Right lobe of liver (tissue), 6 donors: Measurements from ENCODE around the gene CYTH4. TPM values are rescaled to one million over a fixed set of nuclear protein-coding genes. Genes with fewer than 3 reads are reported as not detected.

Experiments
- ATAC-seq, 4 donors: fragments of 200-7000 bp; cut with Tn5 transposase; one replicate each; pipeline ENCODE4 v1.9.1; 2020; ENCODE audit warnings: mild to moderate bottlenecking in 4 of 4, moderate library complexity in 4 of 4
- DNase-seq, 3 donors: peaks; one replicate each; pipeline ENCODE4 v3.0.0-alpha.2; 2020
- H3K27ac ChIP-seq, 3 donors: fragments of 200-600 bp; one replicate each; pipeline ENCODE4 v1.8.0; 2022
- H3K27me3 ChIP-seq, 2 donors: fragments of 200-600 bp; one replicate each; pipeline ENCODE4 v1.8.0; 2022
- H3K36me3 ChIP-seq, 4 donors: fragments of 200-600 bp; sonication (generic) in 1 of 4; one replicate each; pipeline versions ENCODE4 v1.5.1 to v1.8.0; 2017 to 2022; ENCODE audit warnings: control low read depth in 1 of 4
- H3K4me1 ChIP-seq, 4 donors: fragments of 200-600 bp; sonication (generic) in 1 of 4; one replicate each; pipeline versions ENCODE4 v1.5.1 to v1.8.0; 2017 to 2022; ENCODE audit warnings: control low read depth in 1 of 4
- H3K4me3 ChIP-seq, 3 donors: fragments of 200-600 bp; one replicate each; pipeline ENCODE4 v1.8.0; 2022
- H3K9me3 ChIP-seq, 4 donors: fragments of 200-600 bp; sonication (generic) in 1 of 4; one replicate each; pipeline versions ENCODE4 v1.5.1 to v1.8.0; 2017 to 2022; ENCODE audit warnings: control low read depth in 1 of 4
- POLR2A ChIP-seq: fragments of 450-650 bp; IDR thresholded peaks from one replicate; pipeline ENCODE4 v1.6.1; 2017; ENCODE audit warnings: antibody characterized with exemption, mild to moderate bottlenecking
- WGBS: methylation state at CpG from one replicate; pipeline ENCODE4 v1.1.6; 2018; ENCODE audit warnings: low coverage, low lambda C conversion rate; ENCODE audit not compliant: insufficient coverage; ENCODE audit errors: missing lambda C conversion rate; 5-methylcytosine and 5-hydroxymethylcytosine counted together
- intact Hi-C, 2 donors: fragments of 100-400 bp; cut with DNase I; formaldehyde crosslinking; loops; one replicate each; pipeline versions ENCODE4 v1.11.2 to v1.14.1; 2022
- total RNA-seq, 6 experiments: library from RNA; depleted of rRNA in 2 of 6; stranded (reverse); fragments of >200 nt in 2 of 6; fragmentation: NEBNext Ultra II Directional in 3 of 6; extraction: Animal tissue kit (Norgen Biotek cat#: 25700) in 3 of 6; gene quantifications; one replicate each; pipeline versions ENCODE4 v1.1.0 to v1.2.4, GENCODE V29; 2016 to 2023
- TF ChIP-seq, protein P1 (sequence below), 4 donors: fragments of 200-600 bp in 3 of 4; fragments of 450-650 bp in 1 of 4; IDR thresholded peaks; one replicate each; pipeline versions ENCODE4 v1.5.1 to v1.8.0; 2016 to 2022; ENCODE audit warnings: antibody characterized with exemption in 4 of 4, mild to moderate bottlenecking in 2 of 4
- donor health status: DM: no; HTN: yes; CAD: no.
- donor health status: DM: no; HTN: no; CAD: no.
- donor health status: DM: no; HTN: no; CAD: no.
- donor health status: DM: no; HTN: yes; CAD: no.
- donor health status: DM: no; HTN: yes; CAD: no.

Gene CYTH4
- total RNA-seq, 6 experiments from 2014 or later, result 2.9 to 12.8 (median 4.0) TPM

GRCh38 chr22:37244114-37244921 is 38.0 kb upstream of the CYTH4 start, which contains the start of gene RAC2:
TSS of gene RAC2 (minus strand) at chr22:37244269. CDS start at chr22:37244148, 121 bp downstream.
- ATAC-seq (peak; percentile 70 to 79 (median 72)), DNase-seq (peak; percentile 72 to 86 (median 82))
- H3K27me3 ChIP-seq, result no peaks in the 10 kb centered on the region
- H3K36me3 ChIP-seq, result no peaks in the 10 kb centered on the region
- H3K4me3 ChIP-seq, result peak within 1 kb of the TSS; percentile 10 to 47 (median 17)
- no peaks in the 10 kb centered on the region for H3K4me1 ChIP-seq
- intact Hi-C loops, result no loop called here
- H3K9me3 ChIP-seq, result no peaks in the 10 kb centered on the region
- TF ChIP-seq, protein P1, sequence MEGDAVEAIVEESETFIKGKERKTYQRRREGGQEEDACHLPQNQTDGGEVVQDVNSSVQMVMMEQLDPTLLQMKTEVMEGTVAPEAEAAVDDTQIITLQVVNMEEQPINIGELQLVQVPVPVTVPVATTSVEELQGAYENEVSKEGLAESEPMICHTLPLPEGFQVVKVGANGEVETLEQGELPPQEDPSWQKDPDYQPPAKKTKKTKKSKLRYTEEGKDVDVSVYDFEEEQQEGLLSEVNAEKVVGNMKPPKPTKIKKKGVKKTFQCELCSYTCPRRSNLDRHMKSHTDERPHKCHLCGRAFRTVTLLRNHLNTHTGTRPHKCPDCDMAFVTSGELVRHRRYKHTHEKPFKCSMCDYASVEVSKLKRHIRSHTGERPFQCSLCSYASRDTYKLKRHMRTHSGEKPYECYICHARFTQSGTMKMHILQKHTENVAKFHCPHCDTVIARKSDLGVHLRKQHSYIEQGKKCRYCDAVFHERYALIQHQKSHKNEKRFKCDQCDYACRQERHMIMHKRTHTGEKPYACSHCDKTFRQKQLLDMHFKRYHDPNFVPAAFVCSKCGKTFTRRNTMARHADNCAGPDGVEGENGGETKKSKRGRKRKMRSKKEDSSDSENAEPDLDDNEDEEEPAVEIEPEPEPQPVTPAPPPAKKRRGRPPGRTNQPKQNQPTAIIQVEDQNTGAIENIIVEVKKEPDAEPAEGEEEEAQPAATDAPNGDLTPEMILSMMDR (IDR thresholded peaks at IDR 0.05), result no peak
- peak; percentile 17 for TF ChIP-seq POLR2A
- peak within 1 kb of the TSS in 2 of 3 donors; percentile 40 to 67 for H3K27ac ChIP-seq
- WGBS, result 30% methylated on average over 7 of the region's 23 CpGs

GRCh38 chr22:37244922-37245722 is 37.2 kb upstream of the CYTH4 start:
- peak overlapping the region in 1 of 3 donors; percentile 37 for H3K27ac ChIP-seq
- peak in 2 of 4 donors; percentile 8 to 9 for ATAC-seq
- TF ChIP-seq, protein P1 (IDR thresholded peaks at IDR 0.05), result no peak
- no peak for TF ChIP-seq POLR2A
- WGBS, result 55% methylated on average over 17 of the region's 22 CpGs
- no peaks in the 10 kb centered on the region for H3K4me1 ChIP-seq
- H3K36me3 ChIP-seq, result no peaks in the 10 kb centered on the region
- intact Hi-C loops, result no loop called here
- H3K9me3 ChIP-seq, result no peaks in the 10 kb centered on the region
- H3K27me3 ChIP-seq, result no peaks in the 10 kb centered on the region
- H3K4me3 ChIP-seq, result no peak overlapping the region
- peak in 2 of 3 donors; percentile 23 to 43 for DNase-seq

DNA sequence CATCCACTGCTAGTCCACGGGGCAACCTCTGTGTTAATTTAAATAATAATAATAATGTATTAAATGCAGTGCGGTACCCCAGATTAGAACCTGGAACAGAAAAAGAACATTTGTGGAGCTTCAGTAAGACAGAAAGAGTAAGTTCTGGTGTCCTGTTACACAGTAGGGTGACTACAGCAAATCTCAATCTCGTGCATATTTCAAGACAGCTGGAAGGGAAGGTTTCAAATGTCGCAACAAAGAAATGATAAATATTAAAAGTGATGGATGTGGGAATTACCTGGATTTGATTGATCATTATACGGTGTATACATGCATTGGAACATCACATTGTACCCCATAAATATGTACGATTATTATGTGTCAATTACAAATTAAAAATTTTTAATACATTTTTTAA is 36.6 kb upstream of the CYTH4 start:
- H3K36me3 ChIP-seq, result no peaks in the 10 kb centered on the region
- H3K27ac ChIP-seq, result no peak overlapping the region
- ATAC-seq, result no peak
- no peak overlapping the region for H3K4me3 ChIP-seq
- 58% methylated on average over 6 of the region's 6 CpGs for WGBS
- H3K9me3 ChIP-seq, result no peaks in the 10 kb centered on the region
- no peaks in the 10 kb centered on the region for H3K4me1 ChIP-seq
- H3K27me3 ChIP-seq, result no peaks in the 10 kb centered on the region
- intact Hi-C loops, result no loop called here
- TF ChIP-seq, protein P1 (IDR thresholded peaks at IDR 0.05), result no peak
- no peak for TF ChIP-seq POLR2A
- no peak for DNase-seq

DNA sequence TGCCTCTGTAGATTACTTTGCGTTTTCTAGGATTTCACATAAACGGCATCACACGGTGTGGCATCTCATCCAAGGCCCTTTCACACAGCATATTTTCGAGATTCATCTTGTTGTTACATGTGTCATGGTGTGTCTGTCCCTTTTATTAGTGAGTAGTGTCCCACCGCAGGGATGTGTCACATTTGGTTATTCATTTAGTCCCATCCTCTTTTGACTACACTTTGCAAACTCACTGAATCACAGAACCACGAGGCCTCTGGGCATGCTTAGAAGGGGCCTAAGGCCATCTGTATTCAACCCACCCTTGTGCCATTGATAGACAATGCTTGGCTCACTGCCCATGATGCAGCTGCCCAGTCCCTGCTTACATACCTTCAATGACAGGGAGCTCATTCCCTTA is 34.1 kb upstream of the CYTH4 start:
- DNase-seq, result no peak
- 48% methylated on average over 6 of the region's 6 CpGs for WGBS
- no peaks in the 10 kb centered on the region for H3K27me3 ChIP-seq

More for the DNA sequence above, 34.1 kb upstream of the CYTH4 start:
- Histone ChIP-seq H3K4me3 (no peak overlapping the region), H3K9me3 (no peaks in the 10 kb centered on the region), H3K4me1 (no peaks in the 10 kb centered on the region), H3K27ac (no peak overlapping the region), H3K36me3 (no peaks in the 10 kb centered on the region)
- TF ChIP-seq, protein P1 (IDR thresholded peaks at IDR 0.05), result no peak
- no peak for TF ChIP-seq POLR2A
- intact Hi-C loops, result no loop called here
- ATAC-seq, result no peak
